Skeletal muscle cell (primary cell): ENCODE data around the gene ARHGEF37.
"Not testable (repeated sequence)": the region's sequence is repeated elsewhere in the genome, so short reads cannot be mapped to it uniquely, and the experiment has no call there.

ENCODE experiments used
- DNase-seq: peaks from one replicate; pipeline ENCODE4 v3.0.0-alpha.2; 2010; ENCODE audit warnings: low read depth
- H3K4me3 ChIP-seq: 2 replicates; pipeline ENCODE4 v1.5.1; 2011; ENCODE audit warnings: low read depth, mild to moderate bottlenecking, control low read depth, low read length, moderate library complexity

Gene ARHGEF37

DNA sequence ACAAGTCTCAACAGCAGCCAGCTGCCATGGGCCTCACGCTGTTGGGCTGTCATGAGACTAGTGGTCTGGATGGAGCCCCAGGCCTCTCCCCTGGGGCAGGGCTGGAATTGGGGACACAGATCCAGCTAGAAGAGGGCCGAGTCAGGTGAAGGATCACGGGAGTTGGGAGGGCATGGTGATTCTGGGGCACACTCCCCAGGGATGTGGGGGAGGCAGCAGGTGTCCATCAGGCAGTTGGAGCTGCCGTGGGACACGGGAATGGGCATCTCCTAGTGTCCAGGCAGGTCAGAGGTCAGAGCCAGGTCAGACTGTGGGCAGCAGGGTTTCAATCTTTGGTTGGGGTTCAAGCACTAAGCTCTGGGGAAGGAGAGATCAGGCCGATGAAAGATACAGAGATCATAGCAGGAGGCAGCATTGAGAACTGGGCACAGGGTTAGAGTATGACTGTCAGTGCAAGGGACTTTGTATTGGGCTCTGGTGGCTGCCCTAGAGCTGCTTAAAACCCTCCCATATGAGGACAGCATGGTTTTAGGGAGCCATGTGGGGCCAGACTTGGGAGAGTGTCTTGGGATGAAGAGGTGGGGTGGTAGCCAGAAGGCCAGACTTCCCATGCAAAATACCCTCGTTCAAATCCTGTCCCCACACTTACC, 59.2 kb downstream of the ARHGEF37 start:
- DNase-seq: no peak
- H3K4me3 ChIP-seq: no peak overlapping the region

DNA sequence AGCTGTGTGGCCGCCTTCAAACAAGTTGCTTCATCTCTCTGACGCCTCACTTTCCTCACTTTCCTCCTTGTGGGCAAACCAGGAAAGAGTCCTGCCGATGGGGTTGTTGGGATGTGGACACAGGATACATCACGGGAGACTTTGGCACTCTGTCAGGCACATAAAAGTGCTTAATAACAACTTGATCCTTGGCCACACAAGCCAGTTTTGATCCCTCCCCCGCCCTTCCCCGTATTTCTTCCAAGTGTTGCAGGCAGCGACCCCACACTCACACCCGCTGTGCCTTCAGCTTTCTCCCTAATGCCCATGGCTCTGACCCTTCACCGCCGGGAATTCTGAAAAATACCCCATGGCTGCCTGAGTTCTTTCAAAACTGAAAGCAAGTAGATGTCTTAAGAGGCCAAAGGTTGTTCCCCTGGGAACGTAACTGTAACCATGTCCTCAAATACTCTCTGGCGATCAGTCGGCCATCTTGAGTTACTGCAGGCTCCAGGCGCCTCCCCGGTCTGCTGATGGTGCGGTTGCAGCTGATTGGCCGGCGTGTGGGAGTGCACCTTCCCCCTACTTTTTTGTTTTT, 59.8 kb downstream of the ARHGEF37 start:
- no peak overlapping the region for H3K4me3 ChIP-seq
- DNase-seq: no peak

- H3K4me3 ChIP-seq: no peak overlapping the region
- no peak for DNase-seq
These were observed 60.3 kb downstream of the ARHGEF37 start for GRCh38 chr5:149641600-149641999.

DNA sequence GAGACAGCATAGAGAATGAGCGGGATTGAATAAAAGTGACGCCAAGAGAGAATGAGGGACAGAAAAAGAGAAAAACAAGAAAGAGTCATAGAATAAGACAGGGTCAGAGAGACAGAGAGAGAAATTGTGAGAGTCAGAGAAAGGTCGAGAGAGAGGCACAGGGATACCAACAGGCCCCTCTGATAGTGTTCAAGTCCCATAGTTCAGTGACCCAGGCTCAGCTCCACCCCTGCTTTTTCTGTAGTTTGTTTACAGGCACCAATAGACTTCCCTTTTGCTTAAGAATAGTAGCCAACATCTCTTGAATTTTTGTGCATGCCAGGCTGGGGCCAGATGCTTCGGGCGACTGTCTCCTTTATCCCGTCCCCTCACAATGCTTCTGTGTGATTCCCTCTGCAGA, 62.5 kb downstream of the ARHGEF37 start:
- H3K4me3 ChIP-seq: no peak overlapping the region
- no peak for DNase-seq

DNA sequence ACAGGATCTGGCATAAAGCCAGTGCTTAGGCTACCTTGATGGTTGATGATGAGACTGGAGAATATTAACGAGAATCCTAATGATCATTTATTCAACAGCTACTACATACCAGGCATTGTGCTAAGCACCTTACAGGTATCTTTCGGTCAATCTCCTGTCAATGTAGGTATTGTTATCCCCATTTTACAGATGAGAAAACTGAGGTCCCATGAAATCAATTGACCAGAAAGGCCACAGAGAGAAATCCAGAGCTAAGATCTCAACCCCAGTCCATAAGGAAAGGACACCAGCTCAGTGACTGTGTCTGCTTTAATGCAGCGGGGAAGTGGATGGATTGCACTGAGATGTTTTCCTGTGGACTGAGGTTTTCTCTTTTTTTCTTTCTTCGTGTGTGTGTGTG, 63.3 kb downstream of the ARHGEF37 start:
- no peak for DNase-seq
- no peak overlapping the region for H3K4me3 ChIP-seq

DNA sequence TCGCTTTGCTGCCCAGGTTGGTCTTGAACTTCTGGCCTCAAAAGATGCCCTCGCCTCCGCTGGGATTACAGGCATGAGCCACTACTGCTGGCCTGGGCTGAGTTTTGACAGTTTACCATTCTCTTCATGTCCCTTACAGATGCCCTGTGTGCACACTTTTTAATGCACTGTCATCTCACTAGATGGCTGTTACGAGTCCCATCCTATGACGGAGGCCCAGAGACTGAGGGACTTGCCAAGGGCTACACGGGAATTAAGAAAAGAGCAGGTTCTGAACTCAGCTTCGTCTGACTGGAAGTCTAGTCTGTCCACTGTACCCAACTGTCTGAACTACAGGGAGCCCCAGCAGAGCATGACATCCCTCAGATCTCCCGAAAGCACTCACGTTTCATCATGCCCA, 63.9 kb downstream of the ARHGEF37 start:
- H3K4me3 ChIP-seq: no peak overlapping the region
- no peak for DNase-seq

- no peak overlapping the region for H3K4me3 ChIP-seq
- no peak for DNase-seq
These were observed 64.4 kb downstream of the ARHGEF37 start for GRCh38 chr5:149645725-149646124.

DNA sequence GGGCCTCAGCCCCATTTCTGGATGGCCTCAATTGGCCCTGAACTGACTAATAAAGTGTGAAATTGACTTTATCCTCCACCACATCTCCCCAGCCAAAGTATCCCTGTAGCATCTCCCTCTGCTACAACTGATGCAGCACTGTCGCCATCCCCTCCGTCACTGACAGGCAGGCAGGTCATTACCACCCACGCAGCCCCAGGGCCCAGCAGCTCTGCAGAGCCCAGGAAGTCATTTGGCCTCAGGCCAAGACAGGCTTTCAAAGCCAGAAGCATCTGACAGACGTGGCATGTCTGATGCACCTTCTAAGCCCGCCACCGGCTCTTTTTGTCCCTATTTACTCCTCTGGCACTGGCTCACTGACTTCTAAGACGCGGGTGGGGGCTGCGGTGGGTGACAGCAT, 65.3 kb downstream of the ARHGEF37 start:
- no peak overlapping the region for H3K4me3 ChIP-seq
- DNase-seq: no peak

DNA sequence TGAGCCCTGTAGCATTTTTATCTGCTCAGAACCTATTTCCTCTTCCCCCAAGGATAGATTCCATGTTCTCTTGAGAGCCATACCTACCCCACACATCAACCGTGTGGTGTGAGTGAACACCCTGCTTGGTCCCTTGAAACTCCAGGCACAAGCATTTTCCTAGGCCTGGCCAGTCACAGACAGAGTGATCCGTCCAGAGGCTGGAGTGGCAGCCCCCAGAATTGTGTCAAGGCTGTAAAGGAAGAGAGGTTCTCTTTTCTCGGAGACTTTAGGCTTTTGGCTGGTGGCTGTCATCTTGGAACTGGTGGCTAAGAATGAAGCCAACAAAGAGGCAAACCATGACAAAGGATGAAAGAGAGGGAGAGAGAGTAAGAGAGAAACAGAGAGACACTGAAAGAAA, 66.0 kb downstream of the ARHGEF37 start:
- H3K4me3 ChIP-seq: no peak overlapping the region
- DNase-seq: no peak

DNA sequence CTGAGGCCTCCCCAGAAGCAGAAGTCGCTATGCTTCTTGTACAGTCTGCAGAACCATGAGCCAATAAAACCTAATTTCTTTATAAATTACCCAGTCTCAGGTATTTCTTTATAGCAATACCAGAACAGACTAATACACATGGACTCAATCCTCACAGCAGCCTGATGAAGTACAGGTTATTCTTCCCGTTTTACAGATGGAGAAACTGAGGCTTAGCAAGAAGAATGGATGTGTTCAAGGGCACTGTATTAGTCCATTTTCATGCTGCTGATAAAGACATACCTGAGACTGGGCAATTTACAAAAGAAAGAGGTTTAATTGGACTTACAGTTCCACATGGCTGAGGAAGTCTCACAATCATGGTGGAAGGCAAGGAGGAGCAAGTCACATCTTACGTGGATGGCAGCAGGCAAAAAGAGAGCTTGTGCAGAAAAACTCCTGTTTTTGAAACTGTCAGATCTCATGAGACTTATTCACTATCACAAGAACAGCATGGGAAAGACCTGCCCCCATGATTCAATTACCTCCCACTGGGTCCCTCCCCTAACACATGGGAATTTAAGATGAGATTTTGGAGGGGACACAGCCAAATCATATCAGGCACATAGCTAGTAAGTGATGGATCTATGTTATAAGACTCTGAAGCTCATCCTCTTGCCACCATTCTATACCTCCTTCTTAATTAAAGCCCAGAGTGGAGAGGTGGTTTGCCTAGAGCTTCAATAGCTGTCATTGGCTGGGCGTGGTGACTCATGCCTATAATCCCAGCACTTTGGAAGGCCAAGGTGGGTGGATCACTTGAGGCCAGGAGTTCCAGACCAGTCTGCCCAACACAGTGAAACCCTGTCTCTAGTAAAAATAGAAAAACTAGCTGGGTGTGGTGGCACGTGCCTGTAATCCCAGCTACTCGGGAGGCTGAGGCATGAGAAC, 67.4 kb downstream of the ARHGEF37 start:
- DNase-seq, H3K4me3 ChIP-seq: not testable (repeated sequence)

DNA sequence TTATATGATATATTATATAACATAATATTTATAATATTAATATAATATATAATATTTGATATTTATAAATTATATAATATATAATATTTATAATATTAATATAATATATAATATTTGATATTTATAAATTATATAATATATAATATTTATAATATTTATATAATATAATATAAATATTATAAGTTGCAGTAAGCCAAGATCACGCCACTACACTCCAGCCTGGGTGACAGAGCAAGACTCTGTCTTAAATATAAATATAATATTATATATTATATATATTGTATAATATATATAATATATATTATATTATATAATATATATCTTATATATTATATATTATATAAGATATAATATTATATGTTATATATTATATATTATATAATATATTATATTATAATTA, 68.4 kb downstream of the ARHGEF37 start:
- DNase-seq: not testable (repeated sequence)

GRCh38 chr5:149651686-149652085, 70.4 kb downstream of the ARHGEF37 start:
- DNase-seq: no peak
- no peak overlapping the region for H3K4me3 ChIP-seq

More for the DNA sequence above, 68.4 kb downstream of the ARHGEF37 start:
- H3K4me3 ChIP-seq: not testable (repeated sequence)

DNA sequence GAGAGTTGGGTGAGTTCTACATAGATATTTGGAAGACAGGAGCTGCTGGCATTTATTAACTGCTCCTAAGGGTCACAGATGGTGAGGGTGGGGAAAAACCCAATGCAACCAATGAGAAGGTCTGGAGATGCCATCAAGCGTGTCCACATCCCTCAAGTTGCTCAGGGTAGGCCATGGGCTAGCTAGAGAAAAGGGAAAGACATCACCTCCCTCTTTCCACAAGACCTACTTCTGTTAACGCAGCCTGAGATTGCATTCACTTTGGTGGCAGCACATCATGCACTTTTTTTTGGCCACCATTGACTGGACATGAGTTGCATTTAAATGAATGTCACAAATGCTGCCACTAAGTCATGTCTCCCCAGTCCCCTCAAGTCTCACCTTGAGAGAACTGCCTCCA, 71.4 kb downstream of the ARHGEF37 start:
- H3K4me3 ChIP-seq: no peak overlapping the region
- DNase-seq: no peak

DNA sequence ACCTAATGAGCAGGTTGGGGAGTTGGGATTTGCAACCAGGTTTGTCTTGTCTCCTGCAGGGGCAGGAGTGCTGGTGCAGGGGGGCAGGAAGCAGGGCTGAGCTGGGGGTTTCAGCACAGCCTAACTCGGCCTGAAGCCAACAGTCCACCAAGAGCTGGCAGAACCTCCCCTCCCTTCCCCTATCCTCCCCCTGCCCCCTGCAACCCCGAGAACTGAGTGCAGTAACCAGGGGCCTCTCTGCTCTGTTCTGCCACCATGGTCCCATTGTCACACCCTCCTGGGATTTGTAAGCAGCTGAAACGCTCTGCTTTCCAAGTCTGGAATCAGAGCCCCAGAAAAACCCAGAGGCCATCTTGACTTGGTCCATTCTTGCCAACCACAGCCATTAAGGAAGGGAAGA, 72.9 kb downstream of the ARHGEF37 start:
- no peak overlapping the region for H3K4me3 ChIP-seq
- DNase-seq: no peak

- no peak for DNase-seq
- no peak overlapping the region for H3K4me3 ChIP-seq
These were observed 73.7 kb downstream of the ARHGEF37 start for GRCh38 chr5:149654883-149655505.

DNA sequence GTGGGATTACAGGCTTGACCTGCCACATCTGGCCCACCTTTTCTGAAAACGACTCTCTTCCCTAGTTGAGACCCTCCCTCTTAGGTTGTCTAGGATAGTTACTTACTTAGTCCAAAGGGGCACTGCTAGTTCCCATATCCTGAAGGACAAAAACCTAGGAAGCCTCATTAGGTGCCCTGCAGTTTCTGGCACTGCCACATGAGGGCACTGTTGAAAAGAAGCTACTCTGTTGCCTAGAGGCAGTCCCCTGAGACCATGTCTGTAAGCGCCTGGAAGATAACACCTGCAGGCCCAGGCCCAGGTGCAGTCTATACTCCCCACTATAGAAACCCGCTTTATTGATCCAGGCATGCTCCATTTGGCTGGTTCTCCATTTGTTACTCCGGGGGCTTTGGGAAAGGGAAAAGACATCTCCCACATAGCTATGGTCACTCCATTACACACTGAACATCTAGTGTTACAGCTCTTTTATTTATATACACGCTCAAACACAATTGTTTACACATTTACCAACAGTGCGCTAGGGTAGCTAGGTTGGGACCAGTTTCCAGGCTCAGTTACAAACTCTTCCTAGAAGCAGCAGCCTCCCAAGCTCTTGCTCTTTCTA, 75.4 kb downstream of the ARHGEF37 start:
- no peak for DNase-seq

GRCh38 chr5:149657324-149657723, 76.0 kb downstream of the ARHGEF37 start:
- no peak overlapping the region for H3K4me3 ChIP-seq
- no peak for DNase-seq

More for the DNA sequence above, 75.4 kb downstream of the ARHGEF37 start:
- no peak overlapping the region for H3K4me3 ChIP-seq

- no peak for DNase-seq
- H3K4me3 ChIP-seq: no peak overlapping the region
These were observed 77.0 kb downstream of the ARHGEF37 start for GRCh38 chr5:149658299-149658698.

GRCh38 chr5:149664083-149664482, 82.8 kb downstream of the ARHGEF37 start:
- no peak for DNase-seq
- no peak overlapping the region for H3K4me3 ChIP-seq
